ENCODE measurements around the gene DLGAP1. TPM values are rescaled to one million over a fixed set of nuclear protein-coding genes. Genes with fewer than 3 reads are reported as not detected.

The DLGAP1 gene
- total RNA-seq, 1 experiment from 2014 or later, result 23.2 TPM

DNA sequence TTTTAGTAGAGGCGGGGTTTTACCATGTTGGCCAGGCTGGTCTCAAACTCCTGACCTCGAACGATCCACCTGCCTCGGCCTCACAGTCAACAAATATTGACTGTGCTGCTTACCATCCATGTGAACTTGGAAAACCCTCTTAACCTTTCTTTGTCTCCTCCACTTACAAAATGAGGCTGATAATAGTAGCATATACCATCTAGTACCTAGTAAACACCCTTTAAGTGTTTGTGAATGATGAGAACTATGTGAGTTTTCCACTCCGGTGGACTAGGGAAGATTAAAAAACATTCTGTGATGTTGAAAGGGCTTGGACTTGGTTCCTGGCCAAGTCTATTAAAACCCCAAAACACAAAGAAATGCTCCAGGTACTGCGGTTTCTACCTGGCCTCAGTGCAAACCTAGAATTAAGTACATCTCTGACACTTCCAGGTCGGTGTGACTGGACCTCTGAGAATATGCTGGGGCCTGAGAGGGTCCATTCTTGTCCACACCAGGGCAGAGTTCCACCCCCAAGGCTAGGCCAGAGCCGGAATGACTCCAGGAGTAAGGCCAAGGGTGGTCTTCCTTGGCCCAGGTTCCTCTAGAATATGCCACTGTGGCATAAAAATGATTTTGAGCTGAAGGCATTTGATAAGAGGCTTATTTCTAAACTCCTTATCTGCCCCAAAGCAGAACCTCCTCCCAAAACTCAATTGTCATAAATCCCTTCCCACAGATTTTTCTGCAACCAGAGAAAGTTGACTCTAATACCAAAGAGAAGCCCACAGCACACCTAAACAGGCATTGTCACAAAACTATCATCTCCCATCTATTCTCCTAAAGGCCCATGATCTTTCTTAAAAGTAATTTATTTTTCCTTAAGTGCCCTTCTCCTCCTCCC lies 787.6 kb downstream of the DLGAP1 start:
- Histone ChIP-seq H2AFZ (ENCODE audit: low read length) (no peak overlapping the region), H2BK120ac (ENCODE audit: low read depth, low read length, poor library complexity, severe bottlenecking) (no peak overlapping the region), H3K56ac (ENCODE audit: insufficient read length, low read depth, low read length) (no peak overlapping the region), H3K14ac (ENCODE audit: insufficient read depth, low read length) (no peak overlapping the region), H2BK12ac (ENCODE audit: insufficient read length, low read depth, low read length) (no peak overlapping the region), H3K79me1 (ENCODE audit: insufficient read depth, low read depth, low read length, poor library complexity, severe bottlenecking) (no peaks in the 10 kb centered on the region), H3T11ph (ENCODE audit: low read length) (no peak overlapping the region), H4K20me1 (ENCODE audit: control insufficient read depth, insufficient read depth, insufficient read length) (no peaks in the 10 kb centered on the region), H2BK20ac (ENCODE audit: low read depth, low read length, poor library complexity, severe bottlenecking) (no peak overlapping the region), H4K8ac (replicated peaks; ENCODE audit: insufficient read length, low read depth, low read length) (no peak overlapping the region), H3K4ac (ENCODE audit: low read depth, low read length) (no peak overlapping the region), H3K9me3 (ENCODE audit: control insufficient read depth, low read depth, low read length) (no peaks in the 10 kb centered on the region), H3K79me2 (ENCODE audit: insufficient read depth, low read length) (no peaks in the 10 kb centered on the region), H2AK5ac (ENCODE audit: insufficient read length, low read length) (no peak overlapping the region), H2BK5ac (ENCODE audit: insufficient read length, low read length) (no peak overlapping the region), H3K27me3 (ENCODE audit: insufficient read depth, low read length) (no peaks in the 10 kb centered on the region), H3K4me2 (ENCODE audit: insufficient read depth, insufficient read length, low read length) (no peak overlapping the region), H3K27ac (ENCODE audit: insufficient read length, low read depth, low read length) (no peak overlapping the region), H3K4me1 (ENCODE audit: insufficient read depth, low read length) (peaks cover 4% of the 10 kb centered on the region; the same call in 1 of the 2 replicates), H3K18ac (ENCODE audit: insufficient read length, low read depth, low read length) (no peak overlapping the region), H4K91ac (ENCODE audit: insufficient read length, low read depth, low read length) (no peak overlapping the region), H3K23me2 (ENCODE audit: insufficient read length, low read depth, low read length, poor library complexity, severe bottlenecking) (no peaks in the 10 kb centered on the region), H3K9ac (ENCODE audit: extremely low read depth, insufficient read length, low read length) (no peak overlapping the region), H3K23ac (ENCODE audit: insufficient read length, low read depth, low read length) (no peak overlapping the region), H2BK15ac (ENCODE audit: low read depth, low read length) (no peak overlapping the region), H4K5ac (ENCODE audit: insufficient read length, low read depth, low read length) (no peak overlapping the region)
- no peak for DNase-seq
- H3K9me3 Mint-ChIP-seq, result peaks cover 7 to 8% of the 10 kb centered on the region in 2 experiments
- peaks cover 3 to 19% (median 12%) of the 10 kb centered on the region in 3 experiments; a peak in 5 of 7 replicates for H3K36me3 Mint-ChIP-seq (ENCODE audit: insufficient read depth in 1 of 3, low read depth in 3 of 3)
- TF ChIP-seq, protein P1, sequence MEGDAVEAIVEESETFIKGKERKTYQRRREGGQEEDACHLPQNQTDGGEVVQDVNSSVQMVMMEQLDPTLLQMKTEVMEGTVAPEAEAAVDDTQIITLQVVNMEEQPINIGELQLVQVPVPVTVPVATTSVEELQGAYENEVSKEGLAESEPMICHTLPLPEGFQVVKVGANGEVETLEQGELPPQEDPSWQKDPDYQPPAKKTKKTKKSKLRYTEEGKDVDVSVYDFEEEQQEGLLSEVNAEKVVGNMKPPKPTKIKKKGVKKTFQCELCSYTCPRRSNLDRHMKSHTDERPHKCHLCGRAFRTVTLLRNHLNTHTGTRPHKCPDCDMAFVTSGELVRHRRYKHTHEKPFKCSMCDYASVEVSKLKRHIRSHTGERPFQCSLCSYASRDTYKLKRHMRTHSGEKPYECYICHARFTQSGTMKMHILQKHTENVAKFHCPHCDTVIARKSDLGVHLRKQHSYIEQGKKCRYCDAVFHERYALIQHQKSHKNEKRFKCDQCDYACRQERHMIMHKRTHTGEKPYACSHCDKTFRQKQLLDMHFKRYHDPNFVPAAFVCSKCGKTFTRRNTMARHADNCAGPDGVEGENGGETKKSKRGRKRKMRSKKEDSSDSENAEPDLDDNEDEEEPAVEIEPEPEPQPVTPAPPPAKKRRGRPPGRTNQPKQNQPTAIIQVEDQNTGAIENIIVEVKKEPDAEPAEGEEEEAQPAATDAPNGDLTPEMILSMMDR (conservative IDR thresholded peaks at IDR 0.05), result no peak
- H3K4me3 Mint-ChIP-seq, result no peak overlapping the region
- peak overlapping the region in 2 of 3 experiments; percentile 4 to 31; a peak in 2 of 7 replicates for H3K27ac Mint-ChIP-seq
- WGBS (ENCODE audit: extremely low coverage, insufficient read length, low lambda C conversion rate), result no CpG with 5 or more reads among the region's 8 CpGs
- H3K4me1 Mint-ChIP-seq, result peaks cover 23 to 42% of the 10 kb centered on the region in 2 experiments
- H3K27me3 Mint-ChIP-seq (ENCODE audit: low read depth), result no peaks in the 10 kb centered on the region
